ENCODE measurements around the gene ALDH8A1. TPM values are rescaled to one million over a fixed set of nuclear protein-coding genes. Genes with fewer than 3 reads are reported as not detected.

Gene ALDH8A1
- polyA plus RNA-seq, 1 donor (not counting 4 experiments of a cell fraction or from before 2014, with no cell fraction given) = 0.66 TPM

- Histone ChIP-seq H3K4me1 (ENCODE audit: control insufficient read depth, extremely low read depth, insufficient read depth, low read length) (peaks cover 14% of the 10 kb centered on the region), H3K27ac (ENCODE audit: control insufficient read depth, insufficient read depth, low read length) (no peak overlapping the region), H2AFZ (ENCODE audit: control insufficient read depth, low read length) (no peak overlapping the region), H3K4me3 (ENCODE audit: control insufficient read depth in 2 of 3, extremely low read depth in 1 of 3, insufficient read depth in 2 of 3, low read depth in 1 of 3, low read length in 3 of 3) (no peak overlapping the region), H3K27me3 (ENCODE audit: control insufficient read depth, extremely low read depth, insufficient read depth, low read length) (no peaks in the 10 kb centered on the region), H3K9me3 (ENCODE audit: control insufficient read depth, low read depth, low read length) (no peaks in the 10 kb centered on the region), H4K20me1 (ENCODE audit: control insufficient read depth, extremely low read depth, insufficient read depth, low read length) (no peaks in the 10 kb centered on the region), H3K79me2 (ENCODE audit: control insufficient read depth, insufficient read depth, low read length) (no peaks in the 10 kb centered on the region), H3K36me3 (ENCODE audit: control insufficient read depth in 2 of 2, extremely low read depth in 1 of 2, insufficient read depth in 2 of 2, low read length in 2 of 2) (peaks cover 3 to 16% of the 10 kb centered on the region in 2 experiments), H3K4me2 (ENCODE audit: control insufficient read depth, extremely low read depth, insufficient read depth, low read depth, low read length) (no peak overlapping the region), H3K9me1 (ENCODE audit: control insufficient read depth, extremely low read depth, insufficient read depth, low read length) (no peaks in the 10 kb centered on the region), H3K9ac (ENCODE audit: control insufficient read depth, extremely low read depth, insufficient read depth, low read length) (no peak overlapping the region)
- TF ChIP-seq CTCF (optimal IDR thresholded peaks at IDR 0.05 in 1 of 3, IDR thresholded peaks at IDR 0.05 in 1 of 3, conservative IDR thresholded peaks at IDR 0.05 in 1 of 3; ENCODE audit: extremely low read depth in 1 of 3, insufficient read depth in 2 of 3, low read length in 3 of 3) (no peak), EZH2 (IDR thresholded peaks at IDR 0.05; ENCODE audit: low read length) (no peak)
- FAIRE-seq = peak; percentile 69
- no peak for DNase-seq (ENCODE audit: low read depth, low spot score)
- dilution Hi-C loops (cut with MboI; ENCODE audit: extremely low pct_ligation_motif_present, low sequenced_read_pairs) = no loop called here
These were observed 33.9 kb upstream of the ALDH8A1 start for GRCh38 chr6:134983823-134984222.

DNA sequence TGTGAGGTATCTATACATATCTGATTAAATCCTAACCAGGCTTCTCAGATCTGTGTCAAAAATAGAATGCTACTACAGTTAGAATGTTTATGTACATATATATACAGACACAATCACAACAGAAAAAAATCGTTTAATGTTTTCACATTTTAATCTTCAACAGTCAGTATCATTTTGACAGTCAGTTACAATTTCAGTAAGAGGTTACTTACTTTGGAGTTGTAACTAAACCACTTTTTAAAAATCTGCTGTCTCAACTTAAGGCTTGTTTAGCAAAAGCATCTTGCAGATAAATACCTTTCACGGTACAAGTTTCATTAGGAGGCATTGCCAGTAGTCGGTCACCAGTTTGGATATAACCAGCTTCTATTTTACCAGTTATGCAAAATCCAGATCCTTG lies 32.3 kb upstream of the ALDH8A1 start:
- Histone ChIP-seq H3K9ac (ENCODE audit: control insufficient read depth, extremely low read depth, insufficient read depth, low read length) (no peak overlapping the region), H3K4me3 (ENCODE audit: control insufficient read depth in 2 of 3, extremely low read depth in 1 of 3, insufficient read depth in 2 of 3, low read depth in 1 of 3, low read length in 3 of 3) (no peak overlapping the region), H4K20me1 (ENCODE audit: control insufficient read depth, extremely low read depth, insufficient read depth, low read length) (no peaks in the 10 kb centered on the region), H3K27ac (ENCODE audit: control insufficient read depth, insufficient read depth, low read length) (no peak overlapping the region), H3K36me3 (ENCODE audit: control insufficient read depth in 2 of 2, extremely low read depth in 1 of 2, insufficient read depth in 2 of 2, low read length in 2 of 2) (peaks cover 3 to 16% of the 10 kb centered on the region in 2 experiments), H3K79me2 (ENCODE audit: control insufficient read depth, insufficient read depth, low read length) (no peaks in the 10 kb centered on the region), H3K27me3 (ENCODE audit: control insufficient read depth, extremely low read depth, insufficient read depth, low read length) (no peaks in the 10 kb centered on the region), H3K9me1 (ENCODE audit: control insufficient read depth, extremely low read depth, insufficient read depth, low read length) (no peaks in the 10 kb centered on the region), H3K4me2 (ENCODE audit: control insufficient read depth, extremely low read depth, insufficient read depth, low read depth, low read length) (no peak overlapping the region), H3K4me1 (ENCODE audit: control insufficient read depth, extremely low read depth, insufficient read depth, low read length) (peaks cover 14% of the 10 kb centered on the region), H2AFZ (ENCODE audit: control insufficient read depth, low read length) (no peak overlapping the region), H3K9me3 (ENCODE audit: control insufficient read depth, low read depth, low read length) (no peaks in the 10 kb centered on the region)
- dilution Hi-C loops (cut with MboI; ENCODE audit: extremely low pct_ligation_motif_present, low sequenced_read_pairs) = no loop called here
- TF ChIP-seq EZH2 (IDR thresholded peaks at IDR 0.05; ENCODE audit: low read length) (no peak), CTCF (optimal IDR thresholded peaks at IDR 0.05 in 1 of 3, IDR thresholded peaks at IDR 0.05 in 1 of 3, conservative IDR thresholded peaks at IDR 0.05 in 1 of 3; ENCODE audit: extremely low read depth in 1 of 3, insufficient read depth in 2 of 3, low read length in 3 of 3) (no peak)
- FAIRE-seq = no peak
- no peak for DNase-seq (ENCODE audit: low read depth, low spot score)

Measured in keratinocyte (primary cell).